Measurements from ENCODE around the gene KIAA2012.

KIAA2012 gene

DNA sequence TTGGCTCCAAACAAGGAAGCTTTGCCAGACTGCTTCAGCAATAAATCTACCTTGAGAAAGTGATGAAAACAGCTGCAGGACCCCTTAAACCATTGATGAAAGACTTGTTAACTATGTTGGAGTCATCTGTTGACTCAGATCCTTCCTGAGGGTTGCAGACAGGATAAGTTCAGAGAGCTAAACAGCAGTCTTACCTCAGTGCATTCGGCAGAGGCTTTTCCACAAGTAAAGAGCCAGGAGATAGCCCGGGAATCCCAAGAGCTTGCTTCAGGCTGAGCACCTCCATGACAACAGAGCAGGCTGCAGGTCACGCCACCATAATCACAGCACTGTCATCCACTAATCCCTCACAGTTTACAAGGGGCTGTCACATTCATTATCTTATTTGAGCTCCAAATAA lies 23.7 kb downstream of the KIAA2012 start:
- TF ChIP-seq POLR2AphosphoS5 (IDR thresholded peaks at IDR 0.05; ENCODE audit: low read depth), result no peak
- TF ChIP-seq, protein P1, sequence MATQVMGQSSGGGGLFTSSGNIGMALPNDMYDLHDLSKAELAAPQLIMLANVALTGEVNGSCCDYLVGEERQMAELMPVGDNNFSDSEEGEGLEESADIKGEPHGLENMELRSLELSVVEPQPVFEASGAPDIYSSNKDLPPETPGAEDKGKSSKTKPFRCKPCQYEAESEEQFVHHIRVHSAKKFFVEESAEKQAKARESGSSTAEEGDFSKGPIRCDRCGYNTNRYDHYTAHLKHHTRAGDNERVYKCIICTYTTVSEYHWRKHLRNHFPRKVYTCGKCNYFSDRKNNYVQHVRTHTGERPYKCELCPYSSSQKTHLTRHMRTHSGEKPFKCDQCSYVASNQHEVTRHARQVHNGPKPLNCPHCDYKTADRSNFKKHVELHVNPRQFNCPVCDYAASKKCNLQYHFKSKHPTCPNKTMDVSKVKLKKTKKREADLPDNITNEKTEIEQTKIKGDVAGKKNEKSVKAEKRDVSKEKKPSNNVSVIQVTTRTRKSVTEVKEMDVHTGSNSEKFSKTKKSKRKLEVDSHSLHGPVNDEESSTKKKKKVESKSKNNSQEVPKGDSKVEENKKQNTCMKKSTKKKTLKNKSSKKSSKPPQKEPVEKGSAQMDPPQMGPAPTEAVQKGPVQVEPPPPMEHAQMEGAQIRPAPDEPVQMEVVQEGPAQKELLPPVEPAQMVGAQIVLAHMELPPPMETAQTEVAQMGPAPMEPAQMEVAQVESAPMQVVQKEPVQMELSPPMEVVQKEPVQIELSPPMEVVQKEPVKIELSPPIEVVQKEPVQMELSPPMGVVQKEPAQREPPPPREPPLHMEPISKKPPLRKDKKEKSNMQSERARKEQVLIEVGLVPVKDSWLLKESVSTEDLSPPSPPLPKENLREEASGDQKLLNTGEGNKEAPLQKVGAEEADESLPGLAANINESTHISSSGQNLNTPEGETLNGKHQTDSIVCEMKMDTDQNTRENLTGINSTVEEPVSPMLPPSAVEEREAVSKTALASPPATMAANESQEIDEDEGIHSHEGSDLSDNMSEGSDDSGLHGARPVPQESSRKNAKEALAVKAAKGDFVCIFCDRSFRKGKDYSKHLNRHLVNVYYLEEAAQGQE (IDR thresholded peaks at IDR 0.05; ENCODE audit: insufficient replicate concordance, low read depth), result no peak
- no peak for TF ChIP-seq SPI1 (IDR thresholded peaks at IDR 0.05; ENCODE audit: borderline replicate concordance, low read depth)
- TF ChIP-seq, protein P2, sequence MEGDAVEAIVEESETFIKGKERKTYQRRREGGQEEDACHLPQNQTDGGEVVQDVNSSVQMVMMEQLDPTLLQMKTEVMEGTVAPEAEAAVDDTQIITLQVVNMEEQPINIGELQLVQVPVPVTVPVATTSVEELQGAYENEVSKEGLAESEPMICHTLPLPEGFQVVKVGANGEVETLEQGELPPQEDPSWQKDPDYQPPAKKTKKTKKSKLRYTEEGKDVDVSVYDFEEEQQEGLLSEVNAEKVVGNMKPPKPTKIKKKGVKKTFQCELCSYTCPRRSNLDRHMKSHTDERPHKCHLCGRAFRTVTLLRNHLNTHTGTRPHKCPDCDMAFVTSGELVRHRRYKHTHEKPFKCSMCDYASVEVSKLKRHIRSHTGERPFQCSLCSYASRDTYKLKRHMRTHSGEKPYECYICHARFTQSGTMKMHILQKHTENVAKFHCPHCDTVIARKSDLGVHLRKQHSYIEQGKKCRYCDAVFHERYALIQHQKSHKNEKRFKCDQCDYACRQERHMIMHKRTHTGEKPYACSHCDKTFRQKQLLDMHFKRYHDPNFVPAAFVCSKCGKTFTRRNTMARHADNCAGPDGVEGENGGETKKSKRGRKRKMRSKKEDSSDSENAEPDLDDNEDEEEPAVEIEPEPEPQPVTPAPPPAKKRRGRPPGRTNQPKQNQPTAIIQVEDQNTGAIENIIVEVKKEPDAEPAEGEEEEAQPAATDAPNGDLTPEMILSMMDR (IDR thresholded peaks at IDR 0.05; ENCODE audit: insufficient read depth, low read length), result no peak
- no peak for TF ChIP-seq GABPA (IDR thresholded peaks at IDR 0.05; ENCODE audit: low read depth)
- no peak for DNase-seq (ENCODE audit: low read depth in 1 of 2, low spot score in 1 of 2)
- no peak overlapping the region for H3K27ac ChIP-seq (replicated peaks)
- H3K27me3 ChIP-seq (ENCODE audit: insufficient read depth, poor library complexity, severe bottlenecking), result no peaks in the 10 kb centered on the region
- no peak overlapping the region for H3K4me3 ChIP-seq (replicated peaks; ENCODE audit: insufficient read depth, low read length)

DNA sequence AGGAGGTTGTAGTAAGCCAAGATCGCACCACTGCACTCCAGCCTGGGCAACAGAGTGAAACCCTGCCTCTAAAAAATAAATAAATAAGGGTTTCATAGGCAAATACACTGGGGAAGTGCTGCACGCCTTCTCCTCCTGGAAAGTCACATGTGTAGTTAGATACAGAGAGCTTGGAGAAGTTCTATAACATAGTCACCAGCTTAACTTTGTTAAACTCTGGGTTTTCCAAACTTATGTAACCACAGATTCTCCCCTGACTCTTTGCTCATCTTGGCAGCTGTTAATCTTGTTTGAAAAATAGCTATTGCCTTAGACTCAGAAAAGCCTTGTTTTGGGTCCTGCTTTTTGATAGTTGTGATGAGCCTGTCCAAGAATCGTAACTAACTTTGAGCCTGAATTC lies 25.2 kb downstream of the KIAA2012 start:
- Histone ChIP-seq H3K27me3 (ENCODE audit: insufficient read depth, poor library complexity, severe bottlenecking) (no peaks in the 10 kb centered on the region), H3K4me3 (replicated peaks; ENCODE audit: insufficient read depth, low read length) (no peak overlapping the region), H3K27ac (replicated peaks) (no peak overlapping the region)
- TF ChIP-seq, protein P1 (IDR thresholded peaks at IDR 0.05; ENCODE audit: insufficient replicate concordance, low read depth), result no peak
- no peak for DNase-seq (ENCODE audit: low read depth in 1 of 2, low spot score in 1 of 2)

DNA sequence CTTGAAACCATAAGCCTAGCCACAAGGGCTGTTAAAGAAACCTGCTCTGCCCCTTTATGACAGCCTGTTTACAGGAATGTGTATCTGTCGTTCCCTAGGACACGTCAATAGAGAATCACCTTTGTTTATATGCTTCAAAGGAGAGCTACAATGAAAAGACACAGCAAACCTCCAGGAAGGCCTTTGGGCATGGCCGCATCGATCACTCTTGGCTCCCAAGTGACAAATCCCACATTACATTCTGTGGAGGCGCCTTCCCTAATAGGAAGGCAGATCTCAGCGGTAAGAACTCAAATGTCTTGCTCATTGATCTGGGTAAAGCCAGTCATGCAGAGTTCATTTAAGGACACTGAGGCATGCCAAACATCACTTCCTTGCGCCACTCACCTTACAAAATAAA lies 26.5 kb downstream of the KIAA2012 start:
- Histone ChIP-seq H3K4me3 (replicated peaks; ENCODE audit: insufficient read depth, low read length) (no peak overlapping the region), H3K27me3 (ENCODE audit: insufficient read depth, poor library complexity, severe bottlenecking) (no peaks in the 10 kb centered on the region), H3K27ac (replicated peaks) (no peak overlapping the region)
- TF ChIP-seq, protein P1 (IDR thresholded peaks at IDR 0.05; ENCODE audit: insufficient replicate concordance, low read depth), result no peak
- TF ChIP-seq, protein P2 (IDR thresholded peaks at IDR 0.05; ENCODE audit: insufficient read depth, low read length), result no peak
- no peak for TF ChIP-seq SPI1 (IDR thresholded peaks at IDR 0.05; ENCODE audit: borderline replicate concordance, low read depth)
- TF ChIP-seq POLR2AphosphoS5 (IDR thresholded peaks at IDR 0.05; ENCODE audit: low read depth), result no peak
- DNase-seq (ENCODE audit: low read depth in 1 of 2, low spot score in 1 of 2), result no peak

DNA sequence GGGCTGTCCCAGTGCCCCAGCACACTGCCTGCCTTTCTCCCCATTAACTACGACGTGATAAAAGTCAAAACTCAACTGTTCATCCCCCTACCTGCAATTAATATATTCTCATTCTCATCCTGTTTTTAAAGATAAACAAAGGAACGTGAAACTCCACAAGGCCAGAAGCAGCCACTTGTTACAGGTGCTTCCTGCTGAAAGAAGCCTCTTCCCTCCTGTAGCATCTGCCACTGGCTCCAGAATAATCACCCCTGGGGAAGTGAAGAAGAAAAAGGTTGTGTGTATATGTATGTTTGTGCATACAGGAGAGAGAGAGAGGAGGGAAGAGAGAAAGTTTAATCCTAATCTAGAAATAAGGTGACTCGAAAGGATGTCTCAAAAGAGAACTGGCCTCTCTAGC lies 27.1 kb downstream of the KIAA2012 start:
- H3K27me3 ChIP-seq (ENCODE audit: insufficient read depth, poor library complexity, severe bottlenecking), result no peaks in the 10 kb centered on the region
- no peak overlapping the region for H3K27ac ChIP-seq (replicated peaks)
- TF ChIP-seq, protein P1 (IDR thresholded peaks at IDR 0.05; ENCODE audit: insufficient replicate concordance, low read depth), result no peak
- TF ChIP-seq, protein P2 (IDR thresholded peaks at IDR 0.05; ENCODE audit: insufficient read depth, low read length), result no peak
- TF ChIP-seq SPI1 (IDR thresholded peaks at IDR 0.05; ENCODE audit: borderline replicate concordance, low read depth), result no peak
- no peak for TF ChIP-seq GABPA (IDR thresholded peaks at IDR 0.05; ENCODE audit: low read depth)
- no peak for TF ChIP-seq POLR2AphosphoS5 (IDR thresholded peaks at IDR 0.05; ENCODE audit: low read depth)
- H3K4me3 ChIP-seq (replicated peaks; ENCODE audit: insufficient read depth, low read length), result no peak overlapping the region
- no peak for DNase-seq (ENCODE audit: low read depth in 1 of 2, low spot score in 1 of 2)

Measured in HL-60 (cell line).